Neural progenitor cell (in vitro differentiated cells): ENCODE data around the gene P2RY13. TPM values are rescaled to one million over a fixed set of nuclear protein-coding genes. Genes with fewer than 3 reads are reported as not detected.

ENCODE experiments used
- DNase-seq: peaks from one replicate; pipeline ENCODE4 v3.0.0-alpha.2; 2016; ENCODE audit warnings: low spot score
- H2AFZ ChIP-seq: fragments of 200-600 bp; sonication (generic); replicated peaks from 2 replicates; pipeline ENCODE4 v1.6.1; 2016; ENCODE audit warnings: antibody characterized with exemption
- H3F3A ChIP-seq: fragments of 200-600 bp; sonication (generic); 2 replicates; pipeline ENCODE4 v1.6.1; 2016; ENCODE audit warnings: antibody characterized with exemption, low read depth
- H3K27ac ChIP-seq: fragments of 200-600 bp; sonication (generic); 2 replicates; pipeline ENCODE4 v1.5.1; 2016; ENCODE audit warnings: mild to moderate bottlenecking
- H3K27me3 ChIP-seq: fragments of 200-600 bp; sonication (generic); 2 replicates; pipeline ENCODE4 v1.6.1; 2016; ENCODE audit warnings: mild to moderate bottlenecking, moderate library complexity
- H3K36me3 ChIP-seq: fragments of 200-600 bp; sonication (generic); 2 replicates; pipeline ENCODE4 v1.5.1; 2016
- H3K4me1 ChIP-seq: fragments of 200-600 bp; sonication (generic); 2 replicates; pipeline ENCODE4 v1.6.1; 2016; ENCODE audit warnings: mixed run types
- H3K4me2 ChIP-seq: fragments of 200-600 bp; sonication (generic); 2 replicates; pipeline ENCODE4 v1.6.1; 2016
- H3K4me3 ChIP-seq: fragments of 200-600 bp; sonication (generic); 2 replicates; pipeline ENCODE4 v1.5.1; 2016
- H3K79me2 ChIP-seq: fragments of 200-600 bp; sonication (generic); 2 replicates; pipeline ENCODE4 v1.6.1; 2016; ENCODE audit warnings: low read depth
- H3K9ac ChIP-seq: fragments of 200-600 bp; sonication (generic); 2 replicates; pipeline ENCODE4 v1.6.1; 2016
- H3K9me3 ChIP-seq: fragments of 200-600 bp; sonication (generic); 2 replicates; pipeline ENCODE4 v1.5.1; 2016; ENCODE audit warnings: low read depth
- H4K20me1 ChIP-seq: fragments of 200-600 bp; sonication (generic); 2 replicates; pipeline ENCODE4 v1.6.1; 2016; ENCODE audit warnings: low read depth
- H3K27ac Mint-ChIP-seq: 3 replicates; pipeline ENCODE4 v1.8.0; 2021; ENCODE audit warnings: mixed read lengths
- H3K27me3 Mint-ChIP-seq: 2 replicates; pipeline ENCODE4 v1.8.0; 2022; ENCODE audit warnings: low read depth, mild to moderate bottlenecking, inconsistent platforms, moderate library complexity, mixed read lengths; ENCODE audit not compliant: insufficient read depth
- H3K36me3 Mint-ChIP-seq: 3 replicates; pipeline ENCODE4 v1.8.0; 2021; ENCODE audit warnings: mixed read lengths
- H3K4me1 Mint-ChIP-seq: 3 replicates; pipeline ENCODE4 v1.8.0; 2021; ENCODE audit warnings: mixed read lengths
- H3K4me3 Mint-ChIP-seq: 3 replicates; pipeline ENCODE4 v1.8.0; 2021; ENCODE audit warnings: mild to moderate bottlenecking, moderate library complexity, mixed read lengths
- H3K9me3 Mint-ChIP-seq: 3 replicates; pipeline ENCODE4 v1.8.0; 2020; ENCODE audit warnings: mixed read lengths
- CTCF ChIP-seq: fragments of 200-600 bp; sonication (generic); IDR thresholded peaks from 2 replicates; pipeline ENCODE4 v1.5.1; 2017; ENCODE audit warnings: antibody characterized with exemption, mild to moderate bottlenecking
- EZH2 ChIP-seq: fragments of 200-600 bp; sonication (generic); IDR thresholded peaks from 2 replicates; pipeline ENCODE4 v1.6.1; 2017; ENCODE audit warnings: antibody characterized with exemption, mild to moderate bottlenecking, moderate library complexity
- EZH2phosphoT487 ChIP-seq: fragments of 200-600 bp; sonication (generic); IDR thresholded peaks from 2 replicates; pipeline ENCODE4 v1.6.1; 2017; ENCODE audit warnings: antibody characterized with exemption
- total RNA-seq: library from RNA; depleted of rRNA; stranded (reverse); fragments of >200 nt; gene quantifications from 2 replicates; pipeline ENCODE4 v1.2.3, GENCODE V29; 2015; ENCODE audit warnings: low replicate concordance

The P2RY13 gene
- total RNA-seq, 1 donor from 2014 or later = not detected

- H3K4me3 Mint-ChIP-seq = no peak overlapping the region
- H3K9ac ChIP-seq = no peak overlapping the region
- H3K4me2 ChIP-seq = no peak overlapping the region
- peaks cover 5% of the 10 kb centered on the region for H3K36me3 Mint-ChIP-seq
- H3K4me1 Mint-ChIP-seq = peaks cover 7% of the 10 kb centered on the region
- no peak for TF ChIP-seq CTCF
- no peak for TF ChIP-seq EZH2
- no peak for TF ChIP-seq EZH2phosphoT487
- H3K4me3 ChIP-seq = no peak overlapping the region
- no peaks in the 10 kb centered on the region for H3K9me3 Mint-ChIP-seq
- no peak overlapping the region for H2AFZ ChIP-seq
- H3K79me2 ChIP-seq = no peaks in the 10 kb centered on the region
- H3F3A ChIP-seq = peaks cover 5% of the 10 kb centered on the region
- H3K27me3 Mint-ChIP-seq = no peaks in the 10 kb centered on the region
- H3K9me3 ChIP-seq = no peaks in the 10 kb centered on the region
- no peak overlapping the region for H3K27ac ChIP-seq
- H3K27me3 ChIP-seq = no peaks in the 10 kb centered on the region
- no peak overlapping the region for H3K27ac Mint-ChIP-seq
- no peaks in the 10 kb centered on the region for H4K20me1 ChIP-seq
- H3K4me1 ChIP-seq = peaks cover 5% of the 10 kb centered on the region
- H3K36me3 ChIP-seq = no peaks in the 10 kb centered on the region
- no peak for DNase-seq
Measured at GRCh38 chr3:151307131-151307530, 22.2 kb downstream of the P2RY13 start.

DNA sequence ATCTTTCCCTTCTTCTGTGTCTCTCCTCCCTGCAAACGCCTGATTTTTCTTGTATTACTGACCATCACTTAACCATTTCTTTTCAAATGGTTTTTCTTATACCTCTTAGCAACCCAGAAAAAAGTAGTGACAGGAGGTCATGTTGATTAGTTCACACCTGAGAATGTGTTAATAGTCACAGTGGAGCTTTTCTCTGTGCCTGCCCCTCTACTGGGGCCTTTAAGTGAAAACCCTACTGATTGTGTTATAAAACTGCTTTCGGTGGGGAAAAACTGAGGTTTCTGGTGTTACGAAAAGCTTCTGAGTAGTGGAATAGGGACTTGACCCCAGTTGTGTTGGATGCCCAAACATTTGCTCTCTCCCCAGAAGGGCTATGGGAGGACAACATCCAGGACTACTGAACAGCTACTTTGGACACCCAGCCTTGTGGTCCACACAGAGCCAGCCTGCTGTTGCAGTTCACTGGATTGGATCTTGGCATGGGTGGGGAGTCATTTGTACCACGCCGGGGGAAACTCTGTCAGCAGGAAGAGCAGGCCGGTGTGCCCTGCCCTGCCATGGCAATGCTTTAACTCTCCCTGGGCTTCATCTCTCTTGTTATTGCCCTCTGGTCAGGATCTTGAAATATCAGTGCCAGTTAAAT is 23.1 kb downstream of the P2RY13 start:
- peaks cover 5% of the 10 kb centered on the region for H3F3A ChIP-seq
- Mint-ChIP-seq H3K9me3 (no peaks in the 10 kb centered on the region), H3K36me3 (peaks cover 5% of the 10 kb centered on the region), H3K4me1 (peaks cover 7% of the 10 kb centered on the region), H3K27me3 (no peaks in the 10 kb centered on the region), H3K4me3 (no peak overlapping the region), H3K27ac (no peak overlapping the region)
- no peaks in the 10 kb centered on the region for H3K27me3 ChIP-seq
- H3K9ac ChIP-seq = no peak overlapping the region
- no peak overlapping the region for H3K4me3 ChIP-seq
- DNase-seq = no peak
- H3K27ac ChIP-seq = no peak overlapping the region
- no peak overlapping the region for H2AFZ ChIP-seq
- no peaks in the 10 kb centered on the region for H4K20me1 ChIP-seq
- H3K4me1 ChIP-seq = peaks cover 5% of the 10 kb centered on the region
- H3K4me2 ChIP-seq = no peak overlapping the region
- H3K36me3 ChIP-seq = no peaks in the 10 kb centered on the region
- TF ChIP-seq CTCF = no peak
- no peak for TF ChIP-seq EZH2phosphoT487
- no peaks in the 10 kb centered on the region for H3K79me2 ChIP-seq
- no peaks in the 10 kb centered on the region for H3K9me3 ChIP-seq

DNA sequence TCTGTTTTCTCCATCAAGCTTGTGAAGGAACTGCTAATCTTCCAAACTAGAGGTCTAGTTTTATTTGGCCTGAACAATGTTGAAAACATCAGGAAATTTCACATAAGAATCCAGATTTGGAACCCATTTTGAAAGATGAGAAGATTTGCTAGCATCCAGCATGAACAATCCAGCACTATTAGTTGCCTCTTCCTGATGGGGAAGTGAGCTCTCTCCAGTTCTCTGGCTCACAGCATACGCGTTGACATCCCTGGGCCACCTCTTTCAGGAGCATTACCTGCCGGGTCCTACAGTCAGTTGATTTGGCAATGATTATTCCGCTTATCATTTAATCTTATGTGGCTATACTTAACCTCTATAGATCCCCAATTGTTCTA is 23.6 kb downstream of the P2RY13 start:
- Histone ChIP-seq H4K20me1 (no peaks in the 10 kb centered on the region), H3K4me1 (peaks cover 5% of the 10 kb centered on the region), H3K79me2 (no peaks in the 10 kb centered on the region), H3K27ac (no peak overlapping the region), H3K9ac (no peak overlapping the region), H3K9me3 (no peaks in the 10 kb centered on the region), H3F3A (peaks cover 5% of the 10 kb centered on the region), H3K36me3 (no peaks in the 10 kb centered on the region), H3K4me3 (no peak overlapping the region), H3K27me3 (no peaks in the 10 kb centered on the region), H2AFZ (no peak overlapping the region), H3K4me2 (no peak overlapping the region)
- Mint-ChIP-seq H3K9me3 (no peaks in the 10 kb centered on the region), H3K36me3 (peaks cover 5% of the 10 kb centered on the region), H3K4me3 (no peak overlapping the region), H3K27me3 (no peaks in the 10 kb centered on the region), H3K27ac (no peak overlapping the region), H3K4me1 (peaks cover 7% of the 10 kb centered on the region)
- DNase-seq = no peak
- TF ChIP-seq EZH2 (no peak), EZH2phosphoT487 (no peak), CTCF (no peak)
